ENCODE measurements around the gene APBA2. TPM values are rescaled to one million over a fixed set of nuclear protein-coding genes. Genes with fewer than 3 reads are reported as not detected.

The APBA2 gene
- polyA plus RNA-seq, 4 donors: 0.67 to 3.2 (median 1.8) TPM

DNA sequence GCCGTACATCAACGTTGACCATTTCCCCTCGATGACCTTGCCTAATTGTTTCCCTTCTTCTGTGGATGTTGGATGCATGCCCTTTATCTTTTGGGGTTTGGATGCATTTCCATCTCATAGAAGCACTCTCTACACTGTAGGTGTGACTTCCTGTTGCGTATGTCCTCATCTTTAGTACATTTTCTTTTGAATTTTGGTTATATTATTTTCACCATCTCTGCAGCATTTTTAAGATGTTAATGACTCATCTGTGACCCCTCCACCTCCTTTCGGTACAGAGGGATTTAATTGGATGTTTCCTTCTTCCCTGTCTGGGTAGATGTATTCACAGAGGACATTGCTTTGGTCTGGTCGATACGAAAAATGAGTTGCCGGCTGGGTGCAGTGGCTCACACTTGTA lies 172.1 kb downstream of the APBA2 start:
- 86 to 90% (median 87%) methylated on average over 8 of the region's 8 CpGs for WGBS, 3 donors
- H3K27ac ChIP-seq (ENCODE audit: low read depth in 1 of 3, low read length in 2 of 3): no peak overlapping the region
- FAIRE-seq (no peak), DNase-seq (no peak)
- H3K4me1 ChIP-seq (ENCODE audit: control insufficient read depth in 3 of 3, insufficient read depth in 2 of 3, low read depth in 1 of 3, low read length in 2 of 3): no peaks in the 10 kb centered on the region
- H3K36me3 ChIP-seq (ENCODE audit: control insufficient read depth in 3 of 3, insufficient read depth in 2 of 3, low read depth in 1 of 3, low read length in 3 of 3): no peaks in the 10 kb centered on the region
- H3K9me3 ChIP-seq (ENCODE audit: control insufficient read depth in 2 of 2, insufficient read depth in 1 of 2, low read depth in 1 of 2, low read length in 1 of 2): peaks cover 0 to 3% of the 10 kb centered on the region in 2 donors
- H3K27me3 ChIP-seq (ENCODE audit: control insufficient read depth in 3 of 3, insufficient read depth in 3 of 3, low read length in 3 of 3): no peaks in the 10 kb centered on the region
- H3K4me3 ChIP-seq (ENCODE audit: low read depth in 1 of 3, low read length in 3 of 3): no peak overlapping the region

- 74 to 77% (median 75%) methylated on average over 6 of the region's 6 CpGs for WGBS, 3 donors
Measured at GRCh38 chr15:29058903-29059539, 173.2 kb downstream of the APBA2 start.

GRCh38 chr15:29059871-29060640 lies 174.3 kb downstream of the APBA2 start:
- Histone ChIP-seq H3K36me3 (ENCODE audit: control insufficient read depth in 3 of 3, insufficient read depth in 2 of 3, low read depth in 1 of 3, low read length in 3 of 3) (no peaks in the 10 kb centered on the region), H3K4me1 (ENCODE audit: control insufficient read depth in 3 of 3, insufficient read depth in 2 of 3, low read depth in 1 of 3, low read length in 2 of 3) (no peaks in the 10 kb centered on the region), H3K27ac (ENCODE audit: low read depth in 1 of 3, low read length in 2 of 3) (no peak overlapping the region), H3K27me3 (ENCODE audit: control insufficient read depth in 3 of 3, insufficient read depth in 3 of 3, low read length in 3 of 3) (no peaks in the 10 kb centered on the region), H3K4me3 (ENCODE audit: low read depth in 1 of 3, low read length in 3 of 3) (no peak overlapping the region), H3K9me3 (ENCODE audit: control insufficient read depth in 2 of 2, insufficient read depth in 1 of 2, low read depth in 1 of 2, low read length in 1 of 2) (no peaks in the 10 kb centered on the region)
- DNase-seq: no peak
- 88 to 91% (median 89%) methylated on average over 16 of the region's 16 CpGs for WGBS, 3 donors
- no peak for FAIRE-seq

More at GRCh38 chr15:29058903-29059539, 173.2 kb downstream of the APBA2 start:
- no peak for FAIRE-seq
- no peak overlapping the region for H3K27ac ChIP-seq (ENCODE audit: low read depth in 1 of 3, low read length in 2 of 3)
- H3K4me3 ChIP-seq (ENCODE audit: low read depth in 1 of 3, low read length in 3 of 3): no peak overlapping the region
- H3K4me1 ChIP-seq (ENCODE audit: control insufficient read depth in 3 of 3, insufficient read depth in 2 of 3, low read depth in 1 of 3, low read length in 2 of 3): no peaks in the 10 kb centered on the region
- H3K36me3 ChIP-seq (ENCODE audit: control insufficient read depth in 3 of 3, insufficient read depth in 2 of 3, low read depth in 1 of 3, low read length in 3 of 3): no peaks in the 10 kb centered on the region
- no peaks in the 10 kb centered on the region for H3K27me3 ChIP-seq (ENCODE audit: control insufficient read depth in 3 of 3, insufficient read depth in 3 of 3, low read length in 3 of 3)
- no peak for DNase-seq
- no peaks in the 10 kb centered on the region for H3K9me3 ChIP-seq (ENCODE audit: control insufficient read depth in 2 of 2, insufficient read depth in 1 of 2, low read depth in 1 of 2, low read length in 1 of 2)

- no peak overlapping the region for H3K4me3 ChIP-seq (ENCODE audit: low read depth in 1 of 3, low read length in 3 of 3)
- H3K27ac ChIP-seq (ENCODE audit: low read depth in 1 of 3, low read length in 2 of 3): no peak overlapping the region
- no peaks in the 10 kb centered on the region for H3K27me3 ChIP-seq (ENCODE audit: control insufficient read depth in 3 of 3, insufficient read depth in 3 of 3, low read length in 3 of 3)
- WGBS, 3 donors: 91 to 93% (median 92%) methylated on average over 6 of the region's 6 CpGs
- H3K9me3 ChIP-seq (ENCODE audit: control insufficient read depth in 2 of 2, insufficient read depth in 1 of 2, low read depth in 1 of 2, low read length in 1 of 2): no peaks in the 10 kb centered on the region
- H3K36me3 ChIP-seq (ENCODE audit: control insufficient read depth in 3 of 3, insufficient read depth in 2 of 3, low read depth in 1 of 3, low read length in 3 of 3): no peaks in the 10 kb centered on the region
- H3K4me1 ChIP-seq (ENCODE audit: control insufficient read depth in 3 of 3, insufficient read depth in 2 of 3, low read depth in 1 of 3, low read length in 2 of 3): no peaks in the 10 kb centered on the region
- FAIRE-seq (no peak), DNase-seq (no peak)
Measured at GRCh38 chr15:29061746-29062145, 176.0 kb downstream of the APBA2 start.

DNA sequence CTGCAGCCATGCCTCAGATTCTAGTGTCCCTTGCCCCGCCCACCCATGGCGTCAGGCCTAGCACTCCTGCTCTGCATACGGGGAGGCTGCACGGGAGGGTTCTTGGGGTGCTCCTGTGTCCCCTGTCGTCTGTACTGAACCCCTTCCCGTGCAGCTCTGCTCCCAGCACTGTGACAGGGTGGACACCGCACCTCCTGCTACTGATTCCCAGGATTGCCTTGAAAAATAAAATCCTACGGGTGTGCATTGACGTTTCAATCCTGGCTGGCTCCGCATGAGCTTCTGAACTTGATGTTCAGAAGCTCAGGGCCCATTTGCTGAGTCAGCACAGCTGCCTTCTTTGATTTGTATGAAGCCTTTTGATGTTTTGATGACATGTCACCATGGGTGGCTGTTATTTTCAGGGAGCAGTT lies 176.4 kb downstream of the APBA2 start:
- H3K36me3 ChIP-seq (ENCODE audit: control insufficient read depth in 3 of 3, insufficient read depth in 2 of 3, low read depth in 1 of 3, low read length in 3 of 3): no peaks in the 10 kb centered on the region
- FAIRE-seq (no peak), DNase-seq (no peak)
- no peaks in the 10 kb centered on the region for H3K27me3 ChIP-seq (ENCODE audit: control insufficient read depth in 3 of 3, insufficient read depth in 3 of 3, low read length in 3 of 3)
- H3K9me3 ChIP-seq (ENCODE audit: control insufficient read depth in 2 of 2, insufficient read depth in 1 of 2, low read depth in 1 of 2, low read length in 1 of 2): no peaks in the 10 kb centered on the region
- H3K4me3 ChIP-seq (ENCODE audit: low read depth in 1 of 3, low read length in 3 of 3): no peak overlapping the region
- H3K4me1 ChIP-seq (ENCODE audit: control insufficient read depth in 3 of 3, insufficient read depth in 2 of 3, low read depth in 1 of 3, low read length in 2 of 3): no peaks in the 10 kb centered on the region
- 52 to 76% (median 73%) methylated on average over 9 to 10 of the region's 10 CpGs for WGBS, 3 donors
- H3K27ac ChIP-seq (ENCODE audit: low read depth in 1 of 3, low read length in 2 of 3): no peak overlapping the region

GRCh38 chr15:29062626-29063025 lies 176.9 kb downstream of the APBA2 start:
- H3K4me1 ChIP-seq (ENCODE audit: control insufficient read depth in 3 of 3, insufficient read depth in 2 of 3, low read depth in 1 of 3, low read length in 2 of 3): no peaks in the 10 kb centered on the region
- DNase-seq: no peak
- 64 to 74% (median 70%) methylated on average over 7 of the region's 7 CpGs for WGBS, 3 donors
- H3K4me3 ChIP-seq (ENCODE audit: low read depth in 1 of 3, low read length in 3 of 3): no peak overlapping the region
- H3K9me3 ChIP-seq (ENCODE audit: control insufficient read depth in 2 of 2, insufficient read depth in 1 of 2, low read depth in 1 of 2, low read length in 1 of 2): no peaks in the 10 kb centered on the region
- no peak for FAIRE-seq
- no peak overlapping the region for H3K27ac ChIP-seq (ENCODE audit: low read depth in 1 of 3, low read length in 2 of 3)
- H3K27me3 ChIP-seq (ENCODE audit: control insufficient read depth in 3 of 3, insufficient read depth in 3 of 3, low read length in 3 of 3): no peaks in the 10 kb centered on the region
- H3K36me3 ChIP-seq (ENCODE audit: control insufficient read depth in 3 of 3, insufficient read depth in 2 of 3, low read depth in 1 of 3, low read length in 3 of 3): no peaks in the 10 kb centered on the region

DNA sequence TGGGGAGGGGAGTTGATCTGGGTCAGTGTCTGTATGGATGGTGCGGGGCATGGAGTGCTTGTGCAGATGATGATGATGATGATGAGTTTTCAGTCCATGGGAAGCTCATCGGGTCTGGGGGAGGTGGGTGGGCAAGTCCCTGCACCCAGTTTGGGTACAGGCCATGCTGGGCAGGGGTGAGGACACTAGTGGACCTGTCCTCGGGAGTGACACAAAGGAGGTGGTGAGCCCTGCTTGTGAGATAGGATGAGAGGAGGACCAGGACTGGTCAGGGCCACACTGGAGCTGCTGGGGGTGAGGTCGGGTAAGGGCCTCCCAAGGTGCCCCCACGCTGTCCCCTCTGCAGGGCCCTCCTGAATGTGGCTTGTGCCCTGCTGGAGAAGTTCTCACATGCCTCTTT lies 177.9 kb downstream of the APBA2 start:
- Histone ChIP-seq H3K27me3 (ENCODE audit: control insufficient read depth in 3 of 3, insufficient read depth in 3 of 3, low read length in 3 of 3) (no peaks in the 10 kb centered on the region), H3K4me1 (ENCODE audit: control insufficient read depth in 3 of 3, insufficient read depth in 2 of 3, low read depth in 1 of 3, low read length in 2 of 3) (no peaks in the 10 kb centered on the region), H3K27ac (ENCODE audit: low read depth in 1 of 3, low read length in 2 of 3) (no peak overlapping the region), H3K36me3 (ENCODE audit: control insufficient read depth in 3 of 3, insufficient read depth in 2 of 3, low read depth in 1 of 3, low read length in 3 of 3) (no peaks in the 10 kb centered on the region), H3K9me3 (ENCODE audit: control insufficient read depth in 2 of 2, insufficient read depth in 1 of 2, low read depth in 1 of 2, low read length in 1 of 2) (no peaks in the 10 kb centered on the region), H3K4me3 (ENCODE audit: low read depth in 1 of 3, low read length in 3 of 3) (no peak overlapping the region)
- 74 to 90% (median 74%) methylated on average over 5 of the region's 5 CpGs for WGBS, 3 donors
- FAIRE-seq: no peak
- no peak for DNase-seq

GRCh38 chr15:29064290-29064689 lies 178.5 kb downstream of the APBA2 start:
- WGBS, 3 donors: 49 to 75% (median 62%) methylated on average over 8 of the region's 8 CpGs
- no peaks in the 10 kb centered on the region for H3K4me1 ChIP-seq (ENCODE audit: control insufficient read depth in 3 of 3, insufficient read depth in 2 of 3, low read depth in 1 of 3, low read length in 2 of 3)
- FAIRE-seq: no peak
- H3K36me3 ChIP-seq (ENCODE audit: control insufficient read depth in 3 of 3, insufficient read depth in 2 of 3, low read depth in 1 of 3, low read length in 3 of 3): no peaks in the 10 kb centered on the region
- no peak overlapping the region for H3K27ac ChIP-seq (ENCODE audit: low read depth in 1 of 3, low read length in 2 of 3)
- no peaks in the 10 kb centered on the region for H3K9me3 ChIP-seq (ENCODE audit: control insufficient read depth in 2 of 2, insufficient read depth in 1 of 2, low read depth in 1 of 2, low read length in 1 of 2)
- DNase-seq: no peak
- H3K4me3 ChIP-seq (ENCODE audit: low read depth in 1 of 3, low read length in 3 of 3): no peak overlapping the region
- no peaks in the 10 kb centered on the region for H3K27me3 ChIP-seq (ENCODE audit: control insufficient read depth in 3 of 3, insufficient read depth in 3 of 3, low read length in 3 of 3)

Measured in small intestine (tissue), 7 donors.